Activated B cell treated with CpG ODN at 0.5 μM for 24 hours (primary cell): ENCODE data around the gene SNX4. TPM values are rescaled to one million over a fixed set of nuclear protein-coding genes. Genes with fewer than 3 reads are reported as not detected.

ENCODE experiments used
- ATAC-seq: fragments of 200-7000 bp; cut with Tn5 transposase; one replicate; pipeline ENCODE4 v1.10.0; 2021; ENCODE audit warnings: low read depth, mild to moderate bottlenecking, moderate library complexity
- CTCF ChIA-PET: fragments of 350-600 bp; sonication (Branson Sonifier 250); formaldehyde crosslinking; loops from one replicate; lab custom pipeline; 2021; ENCODE audit warnings: antibody characterized with exemption; lab: Charles Lee
- POLR2A ChIA-PET: fragments of 350-600 bp; sonication (Branson Sonifier 250); formaldehyde crosslinking; loops from one replicate; lab custom pipeline; 2021; ENCODE audit warnings: antibody characterized with exemption; lab: Charles Lee
- DNase-seq: peaks from one replicate; pipeline ENCODE4 v3.0.0; 2022
- H3K27ac Mint-ChIP-seq: one replicate; pipeline ENCODE4 v1.8.0; 2020; ENCODE audit warnings: mixed read lengths
- H3K27me3 Mint-ChIP-seq: one replicate; pipeline ENCODE4 v1.8.0; 2021; ENCODE audit warnings: mixed read lengths
- H3K36me3 Mint-ChIP-seq: one replicate; pipeline ENCODE4 v1.8.0; 2021; ENCODE audit warnings: low read depth, mixed read lengths
- H3K4me1 Mint-ChIP-seq: one replicate; pipeline ENCODE4 v1.8.0; 2021; ENCODE audit warnings: mixed read lengths
- H3K4me3 Mint-ChIP-seq: one replicate; pipeline ENCODE4 v1.8.0; 2020; ENCODE audit warnings: mild to moderate bottlenecking, mixed read lengths
- H3K9me3 Mint-ChIP-seq: one replicate; pipeline ENCODE4 v1.8.0; 2020; ENCODE audit warnings: mixed read lengths
- CTCF ChIP-seq: fragments of 200-600 bp; IDR thresholded peaks from one replicate; pipeline ENCODE4 v1.8.0; 2022; ENCODE audit warnings: antibody characterized with exemption, mild to moderate bottlenecking
- intact Hi-C: fragments of 100-400 bp; cut with micrococcal nuclease; formaldehyde crosslinking; loops from one replicate; pipeline ENCODE4 v1.15.1; 2024
- total RNA-seq: library from RNA; stranded (reverse); gene quantifications from 2 replicates; pipeline ENCODE4 v1.2.3, GENCODE V29; 2022

The SNX4 gene
- total RNA-seq, 1 donor from 2014 or later = 30.2 TPM

DNA sequence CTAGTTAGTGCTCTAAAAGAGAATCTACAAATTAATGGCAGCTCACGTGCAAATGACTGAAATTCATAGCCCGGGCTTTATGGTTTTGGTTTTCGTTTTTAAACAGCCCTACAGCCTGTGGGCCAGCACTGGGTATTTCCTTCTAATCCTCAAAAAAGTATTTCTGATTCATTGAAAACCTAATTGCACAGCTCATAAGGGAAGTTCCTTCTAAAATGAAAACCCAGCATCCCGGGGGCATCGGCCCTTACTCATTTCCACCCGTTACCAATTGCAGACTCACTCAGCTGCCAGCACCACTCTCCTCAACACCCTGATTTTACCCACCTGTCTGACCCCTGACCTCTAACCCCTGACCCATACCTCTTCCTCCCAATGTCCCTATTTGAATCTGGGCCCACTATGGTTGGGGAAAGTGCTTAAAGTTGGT lies 85.4 kb downstream of the SNX4 start:
- H3K4me3 Mint-ChIP-seq = no peak overlapping the region

GRCh38 chr3:125433611-125434041 lies 86.4 kb downstream of the SNX4 start:
- Mint-ChIP-seq H3K9me3 (no peaks in the 10 kb centered on the region), H3K27me3 (no peaks in the 10 kb centered on the region), H3K4me1 (no peaks in the 10 kb centered on the region), H3K36me3 (no peaks in the 10 kb centered on the region), H3K4me3 (no peak overlapping the region), H3K27ac (no peak overlapping the region)
- no peak for TF ChIP-seq CTCF
- POLR2A ChIA-PET = no interaction called here
- DNase-seq (no peak), ATAC-seq (no peak)
- intact Hi-C loops = no loop called here
- CTCF ChIA-PET = interaction anchor here (0.8 kb wide), 1 partner anchor 441 kb away, joined by 3 read pairs; no protein-coding TSS in a partner anchor

More for the DNA sequence above, 85.4 kb downstream of the SNX4 start:
- ChIA-PET CTCF (interaction anchor here (1.1 to 1.5 kb wide), 3 partner anchors 9 to 674 kb away, joined by 3 to 8 read pairs (median 3); no protein-coding TSS in a partner anchor), POLR2A (no interaction called here)
- Mint-ChIP-seq H3K27me3 (no peaks in the 10 kb centered on the region), H3K36me3 (no peaks in the 10 kb centered on the region), H3K4me1 (no peaks in the 10 kb centered on the region), H3K27ac (no peak overlapping the region), H3K9me3 (no peaks in the 10 kb centered on the region)
- ATAC-seq (no peak), DNase-seq (no peak)
- intact Hi-C loops = no loop called here
- TF ChIP-seq CTCF = no peak

DNA sequence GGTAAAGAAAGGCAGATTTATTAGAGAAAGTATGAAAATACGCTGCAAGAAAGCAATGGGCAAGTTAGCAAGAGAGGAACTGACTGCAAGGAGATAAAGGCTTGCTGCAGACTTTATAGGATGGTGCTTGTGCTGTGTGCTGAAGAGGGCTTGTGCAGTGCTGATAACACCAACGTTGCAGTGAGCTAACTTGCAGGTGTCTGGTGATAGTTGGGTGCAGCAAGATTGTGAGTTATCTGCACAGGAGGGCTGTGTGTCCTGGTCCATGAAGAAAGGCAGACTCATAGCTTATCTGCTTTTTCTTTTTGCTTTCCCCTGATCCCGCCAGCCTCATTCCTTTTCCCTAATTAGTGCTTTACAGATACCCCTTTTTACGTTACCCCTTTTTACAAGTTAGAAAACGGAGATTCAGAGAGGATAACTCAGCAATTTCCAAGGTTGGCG lies 86.9 kb downstream of the SNX4 start:
- no peak for DNase-seq
- no peak for ATAC-seq
- CTCF ChIA-PET = interaction anchor here (0.8 kb wide), 1 partner anchor 441 kb away, joined by 3 read pairs; no protein-coding TSS in a partner anchor
- no peak for TF ChIP-seq CTCF
- Mint-ChIP-seq H3K4me3 (no peak overlapping the region), H3K27me3 (no peaks in the 10 kb centered on the region), H3K27ac (no peak overlapping the region), H3K9me3 (no peaks in the 10 kb centered on the region), H3K4me1 (no peaks in the 10 kb centered on the region), H3K36me3 (no peaks in the 10 kb centered on the region)
- POLR2A ChIA-PET = no interaction called here
- intact Hi-C loops = no loop called here

DNA sequence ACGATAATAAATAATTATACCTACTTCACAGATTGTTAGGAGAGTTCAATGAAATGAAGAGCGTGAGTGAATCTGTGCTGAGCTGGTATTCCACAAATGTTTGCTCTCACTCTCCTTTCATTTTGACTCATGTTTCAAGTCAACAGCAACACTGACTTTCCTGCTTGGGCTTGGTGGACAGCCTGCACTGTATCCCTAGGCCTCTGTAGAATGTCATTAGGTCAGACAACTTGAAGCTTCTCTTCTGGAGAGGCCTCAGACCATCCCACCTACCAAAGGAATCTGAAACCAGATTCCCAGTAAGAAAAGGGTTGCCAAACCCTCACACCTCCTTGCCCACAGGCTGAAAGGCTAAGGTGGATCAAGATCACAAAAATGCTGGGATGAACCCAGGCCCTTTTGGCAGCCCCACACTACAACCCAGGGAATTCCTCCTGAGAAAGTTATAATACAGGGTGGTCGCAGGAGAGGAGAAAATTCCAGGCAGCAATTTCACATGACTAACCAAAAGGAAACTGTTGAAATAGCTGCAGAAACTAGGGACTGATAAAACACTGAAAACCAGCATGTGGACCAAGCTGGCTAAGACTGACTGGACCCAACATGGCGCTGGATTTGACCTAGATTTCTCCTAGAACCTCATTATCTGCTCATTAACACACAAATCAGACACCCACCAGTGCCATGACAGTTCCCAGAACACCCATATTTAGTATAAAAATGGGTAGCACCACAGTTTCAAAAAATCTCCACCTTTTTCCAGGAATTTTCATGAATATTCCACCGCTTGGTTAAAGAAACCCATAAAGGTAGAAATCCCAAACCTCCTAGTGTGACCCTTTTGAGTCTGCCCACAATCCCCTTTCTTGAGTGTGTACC lies 87.9 kb downstream of the SNX4 start:
- H3K4me1 Mint-ChIP-seq = no peaks in the 10 kb centered on the region
- ChIA-PET POLR2A (no interaction called here), CTCF (no interaction called here)
- no peak overlapping the region for H3K27ac Mint-ChIP-seq
- no peak for TF ChIP-seq CTCF
- DNase-seq (no peak), ATAC-seq (no peak)
- H3K9me3 Mint-ChIP-seq = no peaks in the 10 kb centered on the region
- H3K36me3 Mint-ChIP-seq = no peaks in the 10 kb centered on the region
- no peak overlapping the region for H3K4me3 Mint-ChIP-seq
- intact Hi-C loops = no loop called here
- no peaks in the 10 kb centered on the region for H3K27me3 Mint-ChIP-seq

GRCh38 chr3:125431391-125431790 lies 88.6 kb downstream of the SNX4 start:
- DNase-seq (no peak), ATAC-seq (no peak)
- no peaks in the 10 kb centered on the region for H3K36me3 Mint-ChIP-seq
- POLR2A ChIA-PET = no interaction called here
- no peaks in the 10 kb centered on the region for H3K9me3 Mint-ChIP-seq
- intact Hi-C loops = no loop called here
- TF ChIP-seq CTCF = no peak
- H3K27me3 Mint-ChIP-seq = no peaks in the 10 kb centered on the region
- no peak overlapping the region for H3K27ac Mint-ChIP-seq
- H3K4me1 Mint-ChIP-seq = no peaks in the 10 kb centered on the region
- CTCF ChIA-PET = no interaction called here
- H3K4me3 Mint-ChIP-seq = no peak overlapping the region
